Mucosa of stomach (tissue), 1 donor: ENCODE data around the gene BAG5.

Experiments
- H3K27me3 ChIP-seq: one replicate; pipeline ENCODE4 v1.7.0; 2013; ENCODE audit warnings: mild to moderate bottlenecking, low read length; ENCODE audit not compliant: control insufficient read depth, insufficient read depth
- H3K36me3 ChIP-seq: one replicate; pipeline ENCODE4 v1.7.0; 2013; ENCODE audit warnings: low read length; ENCODE audit not compliant: control insufficient read depth, insufficient read depth
- H3K4me1 ChIP-seq: one replicate; pipeline ENCODE4 v1.7.0; 2013; ENCODE audit warnings: mild to moderate bottlenecking, low read length; ENCODE audit not compliant: control insufficient read depth, insufficient read depth
- H3K4me3 ChIP-seq: one replicate; pipeline ENCODE4 v1.7.0; 2013; ENCODE audit warnings: low read length
- H3K9ac ChIP-seq: one replicate; pipeline ENCODE4 v1.7.0; 2013; ENCODE audit warnings: mild to moderate bottlenecking, low read length, moderate library complexity
- H3K9me3 ChIP-seq: one replicate; pipeline ENCODE4 v1.7.0; 2013; ENCODE audit warnings: mild to moderate bottlenecking, low read length, moderate library complexity; ENCODE audit not compliant: control insufficient read depth
- donor health status: Pancreatic carcinoma.

BAG5 gene

GRCh38 chr14:103561381-103562178 is 877 bp downstream of the BAG5 start:
- H3K36me3 ChIP-seq: peaks cover 4% of the 10 kb centered on the region
- no peaks in the 10 kb centered on the region for H3K27me3 ChIP-seq
- H3K9me3 ChIP-seq: no peaks in the 10 kb centered on the region
- peak overlapping the region; percentile 85 for H3K4me3 ChIP-seq
- peak overlapping the region; percentile 81 for H3K9ac ChIP-seq
- peaks cover 16% of the 10 kb centered on the region for H3K4me1 ChIP-seq

GRCh38 chr14:103560691-103561090 is 1.8 kb downstream of the BAG5 start:
- peaks cover 4% of the 10 kb centered on the region for H3K36me3 ChIP-seq
- no peaks in the 10 kb centered on the region for H3K9me3 ChIP-seq
- no peak overlapping the region for H3K4me3 ChIP-seq
- peaks cover 16% of the 10 kb centered on the region for H3K4me1 ChIP-seq
- no peaks in the 10 kb centered on the region for H3K27me3 ChIP-seq
- peak overlapping the region; percentile 81 for H3K9ac ChIP-seq

GRCh38 chr14:103559766-103560165 is 2.7 kb downstream of the BAG5 start:
- Histone ChIP-seq H3K9ac (no peak overlapping the region), H3K4me3 (no peak overlapping the region), H3K4me1 (peaks cover 18% of the 10 kb centered on the region), H3K27me3 (no peaks in the 10 kb centered on the region), H3K36me3 (peaks cover 4% of the 10 kb centered on the region), H3K9me3 (no peaks in the 10 kb centered on the region)

- Histone ChIP-seq H3K4me1 (peaks cover 19% of the 10 kb centered on the region), H3K27me3 (no peaks in the 10 kb centered on the region), H3K36me3 (peaks cover 4% of the 10 kb centered on the region), H3K9ac (no peak overlapping the region), H3K9me3 (no peaks in the 10 kb centered on the region), H3K4me3 (no peak overlapping the region)
These were observed 4.2 kb downstream of the BAG5 start for GRCh38 chr14:103558071-103558882.

GRCh38 chr14:103556946-103557758 is 5.3 kb downstream of the BAG5 start:
- Histone ChIP-seq H3K4me3 (no peak overlapping the region), H3K9me3 (no peaks in the 10 kb centered on the region), H3K4me1 (peaks cover 19% of the 10 kb centered on the region), H3K27me3 (no peaks in the 10 kb centered on the region), H3K36me3 (peaks cover 4% of the 10 kb centered on the region), H3K9ac (no peak overlapping the region)

- no peak overlapping the region for H3K4me3 ChIP-seq
- no peaks in the 10 kb centered on the region for H3K9me3 ChIP-seq
- H3K4me1 ChIP-seq: peaks cover 13% of the 10 kb centered on the region
- peaks cover 4% of the 10 kb centered on the region for H3K36me3 ChIP-seq
- no peak overlapping the region for H3K9ac ChIP-seq
- no peaks in the 10 kb centered on the region for H3K27me3 ChIP-seq
These were observed 6.7 kb downstream of the BAG5 start for GRCh38 chr14:103555559-103556337.

GRCh38 chr14:103552846-103553210 is 9.6 kb downstream of the BAG5 start:
- H3K9me3 ChIP-seq: no peaks in the 10 kb centered on the region
- peaks cover 19% of the 10 kb centered on the region for H3K4me1 ChIP-seq
- no peaks in the 10 kb centered on the region for H3K36me3 ChIP-seq
- H3K27me3 ChIP-seq: no peaks in the 10 kb centered on the region
- no peak overlapping the region for H3K9ac ChIP-seq
- no peak overlapping the region for H3K4me3 ChIP-seq

- Histone ChIP-seq H3K9me3 (no peaks in the 10 kb centered on the region), H3K9ac (no peak overlapping the region), H3K27me3 (no peaks in the 10 kb centered on the region), H3K36me3 (no peaks in the 10 kb centered on the region), H3K4me3 (no peak overlapping the region), H3K4me1 (peaks cover 19% of the 10 kb centered on the region)
These were observed 10.2 kb downstream of the BAG5 start for GRCh38 chr14:103552011-103552845.

GRCh38 chr14:103551338-103551762 is 11.1 kb downstream of the BAG5 start:
- H3K4me3 ChIP-seq: no peak overlapping the region
- no peak overlapping the region for H3K9ac ChIP-seq
- no peaks in the 10 kb centered on the region for H3K36me3 ChIP-seq
- no peaks in the 10 kb centered on the region for H3K9me3 ChIP-seq
- no peaks in the 10 kb centered on the region for H3K27me3 ChIP-seq
- H3K4me1 ChIP-seq: peaks cover 25% of the 10 kb centered on the region

- no peaks in the 10 kb centered on the region for H3K27me3 ChIP-seq
- peaks cover 25% of the 10 kb centered on the region for H3K4me1 ChIP-seq
- no peak overlapping the region for H3K4me3 ChIP-seq
- H3K9ac ChIP-seq: peak overlapping the region; percentile 9
- H3K9me3 ChIP-seq: no peaks in the 10 kb centered on the region
- no peaks in the 10 kb centered on the region for H3K36me3 ChIP-seq
These were observed 11.8 kb downstream of the BAG5 start for GRCh38 chr14:103550451-103551337.
